ENCODE data around the gene MRGPRF. TPM values are rescaled to one million over a fixed set of nuclear protein-coding genes. Genes with fewer than 3 reads are reported as not detected.

MRGPRF gene
- total RNA-seq, 3 donors from 2014 or later: 5.9 to 21.3 (median 12.9) TPM

- TF ChIP-seq CTCF (IDR thresholded peaks at IDR 0.05): no peak
- no peak for TF ChIP-seq POLR2AphosphoS5 (IDR thresholded peaks at IDR 0.05)
- no peak for TF ChIP-seq POLR2A (IDR thresholded peaks at IDR 0.05)
- peak overlapping the region; percentile 79 to 89 for H3K27ac ChIP-seq
- H3K27me3 ChIP-seq: no peaks in the 10 kb centered on the region
- no peaks in the 10 kb centered on the region for H3K36me3 ChIP-seq
- H3K4me1 ChIP-seq: no peaks in the 10 kb centered on the region
- DNase-seq (ENCODE audit: low spot score in 2 of 2): peak in 1 of 2 donors; percentile 45
- H3K9me3 ChIP-seq: no peaks in the 10 kb centered on the region
- intact Hi-C loops (cut with DNase I; ENCODE audit: low total_unique reads): no loop called here
- no peak overlapping the region for H3K4me3 ChIP-seq
These were observed 13.8 kb downstream of the MRGPRF start for GRCh38 chr11:68999093-68999747.

DNA sequence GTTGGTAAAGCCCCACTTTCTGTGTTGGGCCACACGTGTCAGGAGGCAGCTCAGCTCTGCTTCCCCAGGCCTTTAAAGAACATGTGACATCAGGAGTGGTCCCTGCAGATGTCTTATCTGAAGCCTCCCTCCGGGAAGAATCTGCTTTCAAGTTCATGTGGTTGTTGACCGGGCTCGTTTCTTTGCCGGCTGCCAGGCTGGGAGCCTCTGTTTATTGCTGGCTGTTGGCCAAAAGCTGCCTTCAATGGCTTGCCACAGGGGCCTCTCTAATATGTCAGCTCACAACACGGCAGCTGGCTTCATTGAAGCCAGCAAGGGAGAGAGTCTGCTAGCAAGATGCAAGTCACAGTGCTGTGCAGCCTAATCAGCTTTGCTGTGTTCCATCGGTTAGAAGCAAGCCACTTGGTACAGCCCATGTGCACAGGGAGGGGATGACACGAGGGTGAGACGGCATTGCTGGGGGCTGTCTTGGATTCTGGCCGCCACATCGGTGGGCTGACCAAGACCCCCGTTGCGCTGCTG, 14.6 kb downstream of the MRGPRF start:
- TF ChIP-seq POLR2A (IDR thresholded peaks at IDR 0.05) (no peak), POLR2AphosphoS5 (IDR thresholded peaks at IDR 0.05) (no peak), CTCF (IDR thresholded peaks at IDR 0.05) (no peak)
- Histone ChIP-seq H3K27ac (peak overlapping the region; percentile 0 to 89), H3K4me1 (no peaks in the 10 kb centered on the region), H3K4me3 (no peak overlapping the region), H3K9me3 (no peaks in the 10 kb centered on the region), H3K27me3 (no peaks in the 10 kb centered on the region), H3K36me3 (no peaks in the 10 kb centered on the region)
- intact Hi-C loops (cut with DNase I; ENCODE audit: low total_unique reads): no loop called here
- peak in 1 of 2 donors; percentile 54 for DNase-seq (ENCODE audit: low spot score in 2 of 2)

GRCh38 chr11:68997995-68998348, 15.1 kb downstream of the MRGPRF start:
- peak in 1 of 2 donors; percentile 17 for DNase-seq (ENCODE audit: low spot score in 2 of 2)
- H3K4me1 ChIP-seq: no peaks in the 10 kb centered on the region
- no peak overlapping the region for H3K4me3 ChIP-seq
- TF ChIP-seq POLR2AphosphoS5 (IDR thresholded peaks at IDR 0.05) (no peak), POLR2A (IDR thresholded peaks at IDR 0.05) (no peak), CTCF (IDR thresholded peaks at IDR 0.05) (no peak)
- intact Hi-C loops (cut with DNase I; ENCODE audit: low total_unique reads): no loop called here
- H3K9me3 ChIP-seq: no peaks in the 10 kb centered on the region
- no peaks in the 10 kb centered on the region for H3K36me3 ChIP-seq
- peak overlapping the region in 1 of 2 donors; percentile 89 for H3K27ac ChIP-seq
- H3K27me3 ChIP-seq: no peaks in the 10 kb centered on the region

DNA sequence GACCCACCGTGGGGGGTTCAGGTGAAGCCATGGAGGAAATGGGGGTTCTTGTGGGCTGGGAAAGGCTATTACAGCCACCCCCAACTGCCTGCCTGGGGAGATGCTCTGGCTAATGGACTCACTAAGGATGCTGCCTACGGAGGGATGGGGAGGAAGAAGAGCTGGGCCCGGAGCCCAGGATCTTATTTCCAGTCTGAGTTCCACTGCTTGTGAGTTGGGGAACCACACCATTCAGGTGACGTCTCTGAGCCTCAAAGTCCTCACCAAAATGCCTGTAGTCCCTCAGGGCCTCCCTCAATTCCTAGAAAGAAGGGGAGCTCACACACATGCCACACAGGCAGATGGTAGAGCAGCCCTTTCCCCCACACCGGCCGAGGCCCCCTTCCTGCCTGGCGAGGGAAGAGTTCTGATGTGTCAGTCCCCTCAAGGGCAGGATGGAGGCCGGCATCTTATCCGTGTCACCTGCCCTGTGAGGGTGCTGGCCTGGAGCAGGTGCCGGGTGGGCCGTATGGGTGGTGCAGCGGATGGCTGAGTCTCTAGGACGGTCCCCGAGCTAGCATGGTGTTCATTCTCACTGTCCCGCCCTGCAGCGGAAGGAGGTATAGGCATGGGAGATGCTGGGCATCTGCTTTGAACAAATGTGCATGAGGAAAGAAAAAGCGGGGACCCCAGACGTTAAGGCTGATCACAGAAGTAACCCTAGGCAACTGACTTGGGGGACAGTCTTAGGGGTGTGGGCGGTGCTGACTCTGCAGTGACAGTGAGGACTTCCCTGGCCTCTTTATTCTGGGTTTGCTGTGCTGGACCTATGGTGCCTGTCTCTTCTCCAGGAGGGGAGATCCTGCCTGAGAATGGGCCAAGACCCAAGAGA, 15.7 kb downstream of the MRGPRF start:
- intact Hi-C loops (cut with DNase I; ENCODE audit: low total_unique reads): no loop called here
- no peak for TF ChIP-seq CTCF (IDR thresholded peaks at IDR 0.05)
- no peak for TF ChIP-seq POLR2A (IDR thresholded peaks at IDR 0.05)
- no peak for TF ChIP-seq POLR2AphosphoS5 (IDR thresholded peaks at IDR 0.05)
- Histone ChIP-seq H3K9me3 (no peaks in the 10 kb centered on the region), H3K4me3 (no peak overlapping the region), H3K27ac (peak overlapping the region in 1 of 2 donors; percentile 12), H3K27me3 (no peaks in the 10 kb centered on the region), H3K36me3 (no peaks in the 10 kb centered on the region), H3K4me1 (no peaks in the 10 kb centered on the region)
- DNase-seq (ENCODE audit: low spot score in 2 of 2): peak in 1 of 2 donors; percentile 47

Data from breast epithelium (tissue), 4 donors.